Left renal cortex interstitium (tissue), 4 donors: ENCODE measurements around the gene SGTA. TPM values are rescaled to one million over a fixed set of nuclear protein-coding genes. Genes with fewer than 3 reads are reported as not detected.

Experiments
- DNase-seq, 4 donors: peaks; one replicate each; pipeline ENCODE4 v3.0.0-alpha.2; 2013; ENCODE audit warnings: low read depth in 4 of 4, low spot score in 2 of 4, missing footprints in 1 of 4
- polyA plus RNA-seq, 4 donors: library from polyadenylated mRNA; unstranded; fragments of 120-200 nt; gene quantifications; one replicate each; pipeline ENCODE4 v1.2.1, GENCODE V29; 2013; ENCODE audit not compliant: insufficient read length in 4 of 4

Gene SGTA
- polyA plus RNA-seq, 4 donors = 45.4 to 74.1 (median 64.4) TPM

GRCh38 chr19:2731181-2731995, 51.7 kb downstream of the SGTA start:
- no peak for DNase-seq

DNA sequence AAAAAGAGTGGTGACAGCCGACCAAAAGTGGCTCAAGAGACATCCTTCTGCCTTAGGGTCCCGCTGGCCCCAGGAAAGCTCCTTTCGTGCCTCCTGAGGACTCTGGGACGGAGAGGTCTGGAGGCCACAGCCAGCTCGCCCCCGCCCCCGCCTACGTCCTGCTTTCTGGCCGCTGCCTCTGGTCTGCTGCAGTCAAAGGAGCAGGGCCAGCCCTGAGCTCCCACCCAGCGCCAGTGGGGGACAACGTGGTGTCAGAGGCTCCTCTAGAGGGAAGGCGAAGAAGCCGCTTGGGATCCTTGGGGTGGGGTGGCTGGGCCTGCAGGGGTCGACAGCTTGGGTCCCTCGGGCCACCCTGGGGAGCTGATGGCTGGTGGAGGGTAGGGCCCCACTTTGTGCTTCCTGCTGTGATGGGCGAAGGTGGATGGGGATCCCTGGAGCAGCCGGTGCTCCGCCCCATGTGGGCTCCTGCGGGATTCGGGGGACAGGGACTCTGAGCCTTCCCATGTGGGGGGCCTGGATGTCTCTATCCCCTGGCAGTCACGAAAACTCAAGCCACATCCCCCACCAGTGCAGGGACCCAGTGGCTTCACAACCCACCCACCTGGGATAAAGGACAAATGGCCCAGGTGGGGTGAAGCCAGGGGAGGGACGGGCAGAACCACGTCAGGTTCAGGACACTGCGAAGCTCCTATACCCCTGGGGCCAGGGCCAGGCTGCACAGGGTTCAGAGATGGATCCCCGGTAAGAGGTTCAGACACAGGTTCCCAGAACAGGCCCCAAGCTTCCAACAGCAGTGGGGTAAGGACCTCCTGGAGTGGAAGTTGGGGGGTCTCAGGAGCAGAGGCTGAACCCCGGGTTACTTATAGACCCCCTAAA, 52.9 kb downstream of the SGTA start:
- no peak for DNase-seq

DNA sequence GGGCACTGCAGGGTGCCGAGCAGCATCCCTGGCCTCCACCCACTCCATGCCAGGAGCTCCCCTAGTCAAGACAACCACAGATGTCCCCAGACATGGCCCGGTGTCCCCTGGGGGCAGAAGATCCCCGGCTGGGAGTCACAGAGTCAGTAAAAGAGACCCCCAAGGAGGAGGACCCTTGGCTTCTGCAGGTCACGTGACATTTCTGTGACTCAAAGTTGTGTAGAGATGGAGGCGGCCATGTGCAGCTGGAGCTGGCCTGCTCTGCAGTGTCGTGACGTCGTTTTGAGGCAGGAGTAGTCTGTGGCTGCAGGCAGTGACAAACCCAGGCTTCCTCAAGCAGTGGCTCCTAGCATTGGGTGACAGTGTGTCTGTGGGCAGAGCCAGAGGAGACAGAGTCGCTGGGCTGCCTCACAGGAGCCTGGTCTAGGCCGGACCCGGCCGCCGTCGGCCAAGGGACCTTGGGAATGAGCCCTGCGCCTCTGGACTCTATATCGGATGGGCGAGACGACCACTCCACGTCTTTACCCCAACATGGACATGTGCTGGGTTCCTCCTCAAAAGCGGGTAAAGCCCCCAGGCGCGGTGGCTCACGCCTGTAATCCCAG, 54.2 kb downstream of the SGTA start:
- no peak for DNase-seq

DNA sequence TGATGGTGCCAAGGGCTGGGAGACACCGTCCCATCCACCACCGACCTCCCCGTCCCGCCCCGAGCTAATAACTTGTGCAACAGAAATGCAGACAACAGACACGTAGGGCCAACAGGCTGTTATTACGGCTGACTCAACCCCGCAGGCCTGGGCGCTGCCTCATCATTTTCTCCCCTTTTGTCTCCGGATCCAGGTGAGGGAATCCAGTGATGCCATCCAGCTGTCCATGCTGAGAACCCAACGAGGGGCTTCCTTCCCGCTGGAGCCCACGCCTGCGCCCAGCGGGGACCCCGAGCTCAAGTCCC, 55.5 kb downstream of the SGTA start:
- DNase-seq = no peak

- DNase-seq = no peak
Measured at GRCh38 chr19:2726904-2727639, 56.0 kb downstream of the SGTA start.

DNA sequence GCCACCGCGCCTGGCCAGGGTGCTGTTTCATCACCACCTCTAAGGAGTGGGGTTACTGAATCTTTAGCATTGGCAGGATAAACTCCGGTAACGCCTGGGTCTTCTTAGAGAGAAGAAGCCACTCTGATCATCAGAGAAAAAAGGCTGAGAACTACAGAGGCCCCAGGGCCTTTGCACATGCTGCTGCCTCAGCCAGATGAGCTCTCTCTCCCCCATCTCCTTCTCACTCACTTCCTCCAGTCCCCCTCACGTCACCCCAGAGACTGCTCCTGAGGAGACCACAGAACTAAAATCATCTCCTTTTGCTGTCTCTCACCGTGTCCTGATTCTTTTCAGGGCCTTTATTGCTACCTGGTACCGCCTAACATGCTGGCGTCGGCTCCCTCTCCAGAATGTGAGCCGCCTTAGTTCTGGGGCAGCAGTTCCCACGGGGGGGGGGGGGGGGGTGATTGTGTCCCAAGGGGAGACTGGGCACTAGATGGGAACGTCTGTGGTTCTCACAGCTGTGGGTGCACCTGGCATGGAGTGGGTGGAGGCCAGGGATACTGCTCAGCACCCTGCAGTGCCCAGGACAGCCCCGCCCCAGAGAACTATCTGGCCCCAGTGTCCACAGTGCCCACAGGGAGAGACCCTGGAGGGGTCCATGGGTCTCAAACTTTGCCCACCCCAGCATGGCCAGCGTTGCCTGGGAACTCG, 56.8 kb downstream of the SGTA start:
- DNase-seq = no peak

DNA sequence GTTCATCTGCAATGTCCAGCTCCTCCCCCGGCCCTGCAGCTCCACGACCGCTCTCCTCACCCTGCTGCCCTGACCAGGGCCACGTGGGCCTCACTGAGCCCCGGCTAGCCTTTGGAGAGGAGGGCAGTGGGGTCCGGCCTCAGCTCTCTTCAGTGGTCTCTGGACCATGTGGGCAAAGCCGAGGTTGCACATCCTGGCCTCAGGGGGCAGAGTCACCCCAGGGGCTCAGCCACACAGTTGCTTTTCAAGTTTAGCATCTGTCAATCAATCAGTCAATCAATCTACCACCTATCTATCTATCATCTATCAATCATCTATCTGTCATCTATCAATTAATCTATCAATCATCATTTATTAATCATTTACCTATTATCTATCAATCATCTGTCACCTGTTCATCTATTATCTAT, 58.9 kb downstream of the SGTA start:
- no peak for DNase-seq

GRCh38 chr19:2723747-2724146, 59.3 kb downstream of the SGTA start:
- DNase-seq = no peak

DNA sequence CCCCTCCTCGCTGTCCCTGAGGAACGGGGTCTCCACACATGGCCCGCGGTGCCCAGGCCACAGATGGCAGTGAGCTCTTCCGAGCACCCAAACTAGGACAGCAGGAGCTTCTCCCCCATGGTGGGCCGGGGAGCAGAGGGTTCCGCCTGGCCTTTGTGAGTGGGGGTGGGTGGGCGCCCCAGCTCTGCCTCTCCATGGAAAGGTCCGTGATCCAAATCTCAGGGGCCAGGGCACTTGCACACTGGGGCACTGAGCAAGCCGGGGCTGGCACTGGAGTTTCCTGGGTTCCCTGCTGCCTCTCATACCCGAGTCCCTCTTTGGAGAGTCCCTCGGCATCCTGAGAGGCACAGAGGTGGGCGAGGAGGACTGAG, 59.7 kb downstream of the SGTA start:
- DNase-seq = no peak

DNA sequence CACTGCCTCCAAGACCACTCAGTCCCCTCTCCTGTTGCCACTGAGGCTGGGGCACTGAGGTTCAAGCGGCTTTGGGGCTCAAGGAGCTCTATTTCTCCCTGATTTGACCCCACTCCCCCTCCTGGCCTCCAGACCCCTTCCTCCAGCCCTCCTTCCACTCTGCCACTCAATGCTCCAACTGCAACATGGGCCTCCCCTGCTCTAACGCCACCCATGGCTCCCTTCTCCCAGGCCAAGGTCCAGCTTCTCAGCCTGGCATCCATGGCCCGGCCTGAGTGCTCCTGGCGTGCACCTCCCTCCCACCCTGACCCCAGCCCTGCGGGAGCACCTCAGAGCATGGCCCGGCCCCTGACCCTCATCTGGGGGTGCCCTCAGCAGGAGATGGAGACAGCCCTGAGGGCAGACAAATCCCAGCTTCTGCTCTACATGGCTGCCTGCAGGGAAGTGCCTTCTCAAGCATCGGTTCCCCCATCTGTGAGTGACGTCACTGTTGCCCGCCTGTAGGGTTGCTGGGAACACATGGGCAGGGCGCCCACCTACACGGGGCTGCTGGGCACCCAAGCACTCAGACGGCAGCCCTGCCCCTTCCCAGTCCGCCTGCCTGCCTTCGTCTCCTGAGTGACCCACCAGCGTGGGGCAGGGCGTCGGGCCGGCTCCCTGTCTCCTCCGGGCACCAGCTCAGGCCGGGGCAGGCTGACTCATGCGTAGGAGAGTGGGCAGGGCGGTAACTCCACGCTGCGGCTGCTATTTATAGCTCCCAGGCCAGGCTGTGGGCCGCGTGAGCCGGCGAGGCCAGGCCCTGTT, 60.3 kb downstream of the SGTA start:
- no peak for DNase-seq

GRCh38 chr19:2721570-2722540, 61.2 kb downstream of the SGTA start:
- DNase-seq = no peak

- no peak for DNase-seq
Measured at GRCh38 chr19:2720777-2721569, 62.1 kb downstream of the SGTA start, which contains the start of gene DIRAS1. Gene DIRAS1 (minus strand): TSS chr19:2721372. CDS start chr19:2717806, 3,566 bp downstream.

- DNase-seq = no peak
Measured at GRCh38 chr19:2719920-2720776, 62.9 kb downstream of the SGTA start.

DNA sequence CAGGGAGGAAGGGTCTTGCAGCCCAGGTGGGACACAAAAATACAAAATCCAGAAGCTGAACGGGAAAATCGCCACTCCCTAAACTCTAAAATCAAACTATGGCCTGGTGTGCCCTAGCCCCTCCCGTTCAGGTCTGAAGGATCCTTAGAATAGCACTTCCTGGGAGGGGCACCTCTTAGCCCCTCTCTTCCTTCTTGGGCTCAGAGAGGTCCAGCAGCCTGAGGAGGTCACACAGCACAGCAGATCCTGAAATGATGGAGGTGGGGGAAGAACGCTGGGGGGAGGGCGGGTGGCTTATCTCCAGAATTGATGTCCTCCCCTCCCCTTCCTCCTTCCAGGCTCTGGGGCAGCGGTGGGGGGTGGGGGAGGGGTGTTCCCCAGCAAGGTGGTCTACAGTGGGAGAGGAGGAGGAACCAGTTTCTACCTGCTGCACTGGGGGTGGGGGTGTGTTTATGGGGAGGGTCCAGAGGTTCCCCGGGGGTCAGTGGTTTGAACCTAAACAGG, 63.8 kb downstream of the SGTA start:
- no peak for DNase-seq

GRCh38 chr19:2717638-2718541, 65.2 kb downstream of the SGTA start:
- no peak for DNase-seq
